ENCODE results near the gene SIRPA. TPM values are rescaled to one million over a fixed set of nuclear protein-coding genes. Genes with fewer than 3 reads are reported as not detected.
A peak's percentile ranks its signal among the peaks of the same experiment; 100 is the strongest.

SIRPA gene
- total and polyA plus RNA-seq, 2 experiments from 2014 or later, result 16.0 to 18.6 TPM

- H4K20me1 ChIP-seq (ENCODE audit: insufficient read depth, poor library complexity, severe bottlenecking), result no peaks in the 10 kb centered on the region
These were observed 49.3 kb downstream of the SIRPA start for GRCh38 chr20:1944345-1945091.

GRCh38 chr20:1945134-1945618, 50.0 kb downstream of the SIRPA start:
- Histone ChIP-seq H3K9me3 (ENCODE audit: low read depth) (no peaks in the 10 kb centered on the region), H3K9me2 (replicated peaks; ENCODE audit: insufficient read depth) (no peaks in the 10 kb centered on the region), H3K27me3 (peaks cover 22% of the 10 kb centered on the region), H3K27ac (peak overlapping the region; percentile 40), H3K4me1 (ENCODE audit: insufficient read depth) (peaks cover 22% of the 10 kb centered on the region), H2AFZ (no peak overlapping the region), H3K4me2 (no peak overlapping the region), H3K36me3 (replicated peaks; ENCODE audit: insufficient read depth, low read depth) (no peaks in the 10 kb centered on the region), H4K20me1 (ENCODE audit: insufficient read depth, poor library complexity, severe bottlenecking) (no peaks in the 10 kb centered on the region), H3K4me3 (no peak overlapping the region), H3K79me2 (no peaks in the 10 kb centered on the region)
- no peak for TF ChIP-seq CTCF (IDR thresholded peaks at IDR 0.05; ENCODE audit: poor library complexity)
- TF ChIP-seq EZH2 (IDR thresholded peaks at IDR 0.05; ENCODE audit: borderline replicate concordance), result no peak
- TF ChIP-seq EZH2phosphoT487 (IDR thresholded peaks at IDR 0.05; ENCODE audit: low read depth, severe bottlenecking, unreplicated experiment), result no peak
- DNase-seq (ENCODE audit: low spot score), result peak; percentile 28
- WGBS (ENCODE audit: low lambda C conversion rate, missing lambda C conversion rate), result 87% methylated on average over 9 of the region's 9 CpGs

More at GRCh38 chr20:1944345-1945091, 49.3 kb downstream of the SIRPA start:
- Histone ChIP-seq H3K27me3 (peaks cover 22% of the 10 kb centered on the region), H3K4me3 (no peak overlapping the region), H3K9me3 (ENCODE audit: low read depth) (no peaks in the 10 kb centered on the region), H2AFZ (no peak overlapping the region), H3K79me2 (no peaks in the 10 kb centered on the region), H3K36me3 (replicated peaks; ENCODE audit: insufficient read depth, low read depth) (no peaks in the 10 kb centered on the region), H3K4me2 (no peak overlapping the region), H3K4me1 (ENCODE audit: insufficient read depth) (peaks cover 22% of the 10 kb centered on the region), H3K9me2 (replicated peaks; ENCODE audit: insufficient read depth) (no peaks in the 10 kb centered on the region), H3K27ac (peak overlapping the region; percentile 40)
- TF ChIP-seq EZH2phosphoT487 (IDR thresholded peaks at IDR 0.05; ENCODE audit: low read depth, severe bottlenecking, unreplicated experiment), result no peak
- TF ChIP-seq CTCF (IDR thresholded peaks at IDR 0.05; ENCODE audit: poor library complexity), result no peak
- no peak for TF ChIP-seq EZH2 (IDR thresholded peaks at IDR 0.05; ENCODE audit: borderline replicate concordance)
- WGBS (ENCODE audit: low lambda C conversion rate, missing lambda C conversion rate), result 90% methylated on average over 6 of the region's 6 CpGs
- DNase-seq (ENCODE audit: low spot score), result no peak

- Histone ChIP-seq H3K27ac (no peak overlapping the region), H3K4me1 (ENCODE audit: insufficient read depth) (peaks cover 22% of the 10 kb centered on the region), H4K20me1 (ENCODE audit: insufficient read depth, poor library complexity, severe bottlenecking) (no peaks in the 10 kb centered on the region), H2AFZ (no peak overlapping the region), H3K27me3 (peaks cover 22% of the 10 kb centered on the region), H3K9me3 (ENCODE audit: low read depth) (no peaks in the 10 kb centered on the region), H3K4me2 (no peak overlapping the region), H3K4me3 (no peak overlapping the region), H3K79me2 (no peaks in the 10 kb centered on the region), H3K36me3 (replicated peaks; ENCODE audit: insufficient read depth, low read depth) (no peaks in the 10 kb centered on the region), H3K9me2 (replicated peaks; ENCODE audit: insufficient read depth) (no peaks in the 10 kb centered on the region)
- WGBS (ENCODE audit: low lambda C conversion rate, missing lambda C conversion rate), result 93% methylated on average over 7 of the region's 7 CpGs
- no peak for TF ChIP-seq EZH2phosphoT487 (IDR thresholded peaks at IDR 0.05; ENCODE audit: low read depth, severe bottlenecking, unreplicated experiment)
- TF ChIP-seq CTCF (IDR thresholded peaks at IDR 0.05; ENCODE audit: poor library complexity), result no peak
- no peak for TF ChIP-seq EZH2 (IDR thresholded peaks at IDR 0.05; ENCODE audit: borderline replicate concordance)
- DNase-seq (ENCODE audit: low spot score), result no peak
These were observed 50.5 kb downstream of the SIRPA start for GRCh38 chr20:1945660-1946059.
